ENCODE data around the gene CNBP.
"Not testable (repeated sequence)": the region's sequence is repeated elsewhere in the genome, so short reads cannot be mapped to it uniquely, and the experiment has no call there.

CNBP gene

DNA sequence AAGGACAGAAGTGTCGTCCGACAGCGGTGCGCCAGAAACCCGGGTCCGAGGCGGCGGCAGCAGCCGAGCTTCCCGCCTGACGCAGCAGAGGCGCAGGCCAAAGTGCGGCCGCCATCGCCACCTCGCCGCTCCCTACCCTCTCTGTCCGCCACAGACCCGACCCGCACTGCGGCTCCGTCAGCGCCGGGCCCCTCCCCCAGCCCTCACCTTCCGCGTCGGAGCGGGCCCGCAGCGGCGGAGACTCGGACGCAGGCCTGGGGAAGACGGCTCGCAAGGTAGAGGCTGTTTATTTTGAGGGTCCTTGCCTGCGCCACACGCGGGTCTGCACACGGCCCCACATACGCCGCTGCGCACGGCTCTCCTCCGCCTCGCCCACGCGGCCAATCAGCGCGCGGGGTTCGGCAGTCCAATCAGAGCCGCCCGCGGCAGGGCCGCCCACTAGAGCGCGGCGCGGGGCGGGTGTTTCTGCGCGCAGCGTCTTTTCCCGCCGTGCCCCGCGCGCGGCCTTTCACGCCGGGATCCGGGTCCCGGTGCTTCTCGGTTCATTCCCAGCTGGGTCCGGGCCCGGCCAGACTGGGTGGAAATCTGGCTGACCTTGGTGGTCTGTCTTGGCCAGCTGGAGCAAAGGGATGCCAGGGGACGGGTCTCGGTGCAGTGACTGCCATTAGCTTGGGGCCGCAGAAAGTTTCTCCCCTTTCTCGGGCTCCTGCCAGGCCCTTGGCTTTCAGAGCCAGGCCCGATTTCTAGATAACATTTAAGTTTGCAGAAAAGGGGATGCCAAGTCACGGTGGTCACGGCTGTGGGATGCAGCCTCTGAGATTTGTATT is at the start of gene CNBP:
CNBP (minus strand) TSS at position 328 of the 827 bp plus-strand sequence. CDS start 12,139 bp downstream, outside the sequence.
- peak; percentile 99 for DNase-seq

DNA sequence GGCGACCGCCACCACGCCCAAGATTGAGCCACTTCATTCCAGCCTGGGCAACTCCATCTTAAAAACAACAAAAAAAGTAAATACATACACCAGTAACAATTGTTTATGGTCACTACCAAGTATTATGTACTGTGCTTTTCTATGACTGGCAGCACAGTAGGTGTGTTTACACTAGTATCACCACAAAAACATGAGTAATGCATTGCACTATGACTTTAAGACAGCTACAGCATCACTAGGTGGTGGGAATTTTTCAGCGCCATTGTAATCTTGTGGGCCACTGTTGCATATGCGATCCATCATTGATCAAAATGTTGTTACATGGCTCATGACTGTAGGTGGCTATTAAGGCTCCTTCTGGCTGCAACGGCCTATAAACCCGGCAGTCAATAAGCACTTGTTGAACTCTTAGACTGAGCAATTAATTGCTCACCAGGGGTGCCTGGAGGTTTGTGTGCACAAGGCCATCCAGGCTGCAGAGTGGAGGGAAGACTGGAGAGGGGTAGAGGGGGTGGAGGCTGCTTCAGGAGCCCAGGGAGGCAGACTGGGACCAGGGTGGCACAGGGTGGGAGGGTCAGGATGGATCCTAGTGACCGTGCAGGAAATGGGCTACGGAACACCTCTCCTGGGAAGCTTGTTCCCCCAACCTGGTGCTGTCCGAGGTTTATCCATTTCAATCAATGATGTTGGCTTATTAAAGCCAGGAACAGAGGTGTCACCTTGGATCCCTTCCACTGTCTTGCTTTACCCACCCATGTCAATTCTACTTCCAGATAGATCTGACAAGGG is 47.8 kb upstream of the CNBP start:
- no peak for DNase-seq

GRCh38 chr3:129230311-129231019 is 46.8 kb upstream of the CNBP start:
- no peak for DNase-seq

DNA sequence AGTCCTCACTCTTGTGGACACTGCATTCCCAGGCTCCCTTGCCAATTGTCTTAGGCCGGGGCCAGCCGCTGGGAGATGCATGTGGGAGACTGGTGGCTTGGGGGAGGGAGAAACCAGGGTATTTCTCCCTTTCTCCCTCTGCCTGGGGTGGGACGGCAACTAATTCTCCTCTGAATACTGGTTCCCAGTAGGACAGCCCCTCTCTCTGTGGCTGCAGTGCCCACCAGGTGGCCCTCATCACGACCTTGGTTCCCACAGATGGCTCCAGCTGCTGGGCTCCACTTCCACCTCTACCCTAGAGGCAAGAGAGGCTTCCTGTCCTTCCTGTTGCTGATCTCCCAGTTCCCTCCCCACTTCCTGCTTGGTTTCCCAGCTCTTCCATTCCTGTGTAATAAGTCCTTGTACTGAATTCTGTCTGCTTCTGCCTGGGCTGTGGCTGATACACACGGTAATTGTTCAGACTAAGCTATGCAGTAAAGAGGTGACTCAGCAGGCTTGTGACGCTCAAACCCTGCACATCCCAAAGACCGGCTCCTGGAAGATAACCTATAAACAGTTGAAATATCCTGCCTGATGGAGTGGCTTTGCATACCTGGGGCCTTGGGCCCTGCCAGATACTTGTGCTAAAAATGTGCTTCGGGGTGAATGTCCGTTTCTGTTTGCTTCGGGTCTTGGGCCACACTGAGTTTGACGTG is 45.3 kb upstream of the CNBP start:
- no peak for DNase-seq

- DNase-seq, result no peak
These were observed 42.7 kb upstream of the CNBP start for GRCh38 chr3:129226374-129226773.

DNA sequence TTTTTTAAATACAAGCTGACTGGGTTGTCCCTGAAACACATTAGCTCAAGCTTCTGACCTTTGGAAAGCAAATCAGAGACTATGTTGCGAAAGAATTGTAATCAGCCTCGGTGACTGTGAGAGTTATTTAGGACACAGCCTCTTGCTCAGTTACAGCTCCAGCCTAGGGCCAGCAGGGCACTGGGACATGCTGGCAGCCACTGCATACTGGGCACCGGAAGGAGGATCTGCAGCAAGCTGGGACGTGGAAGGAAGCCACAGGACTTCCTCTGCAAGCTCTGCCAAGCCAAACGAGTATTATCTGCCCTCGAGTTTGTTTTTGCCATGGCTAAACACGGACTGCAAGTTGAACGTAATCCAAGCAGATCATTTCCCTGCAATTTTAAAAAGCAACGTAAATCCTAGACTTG is 41.3 kb upstream of the CNBP start:
- DNase-seq, result no peak

DNA sequence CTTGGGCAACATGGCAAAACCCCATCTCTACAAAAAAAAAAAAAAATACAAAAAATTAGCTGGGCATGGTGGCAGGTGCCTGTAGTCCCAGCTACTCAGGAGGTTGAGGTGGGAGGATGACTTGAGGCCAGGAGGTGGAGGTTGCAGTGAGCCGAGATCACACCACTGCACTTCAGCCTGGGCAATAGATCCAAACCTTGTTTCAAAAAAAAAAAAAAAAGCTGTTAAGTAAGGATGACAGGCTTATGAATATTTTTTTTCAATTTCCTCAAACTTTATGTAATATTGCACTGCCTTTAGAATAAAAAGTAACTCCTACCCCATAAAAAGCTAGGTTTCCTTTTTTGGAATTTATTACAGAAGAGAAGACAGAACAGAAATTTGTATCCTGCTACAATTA is 40.7 kb upstream of the CNBP start:
- DNase-seq, result not testable (repeated sequence)

- no peak for DNase-seq
These were observed 35.0 kb upstream of the CNBP start for GRCh38 chr3:129218742-129219141.

GRCh38 chr3:129213238-129213637 is 29.5 kb upstream of the CNBP start:
- no peak for DNase-seq

DNA sequence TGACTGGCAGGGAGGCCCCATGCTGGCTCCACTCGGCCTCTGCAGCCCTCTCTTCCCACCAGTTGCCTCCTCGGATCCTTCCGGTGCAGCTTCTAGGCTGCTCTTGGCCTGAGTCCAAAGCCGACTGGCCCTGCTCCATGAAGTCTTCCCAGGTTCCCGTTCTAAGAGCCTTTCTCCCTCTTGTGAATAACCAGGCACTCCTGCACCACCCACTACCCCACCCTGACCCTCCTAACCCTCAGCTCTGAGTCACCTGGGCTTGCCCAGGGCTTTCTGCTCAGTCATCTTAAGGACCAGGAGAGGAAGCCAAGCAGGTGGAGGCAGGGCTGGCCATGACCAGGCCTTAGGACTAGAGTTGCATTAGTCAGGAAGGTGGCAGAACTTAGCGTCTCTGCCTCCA is 28.1 kb upstream of the CNBP start:
- DNase-seq, result no peak

GRCh38 chr3:129211345-129211744 is 27.6 kb upstream of the CNBP start:
- DNase-seq, result no peak

GRCh38 chr3:129207479-129207878 is 23.8 kb upstream of the CNBP start:
- DNase-seq, result no peak

DNA sequence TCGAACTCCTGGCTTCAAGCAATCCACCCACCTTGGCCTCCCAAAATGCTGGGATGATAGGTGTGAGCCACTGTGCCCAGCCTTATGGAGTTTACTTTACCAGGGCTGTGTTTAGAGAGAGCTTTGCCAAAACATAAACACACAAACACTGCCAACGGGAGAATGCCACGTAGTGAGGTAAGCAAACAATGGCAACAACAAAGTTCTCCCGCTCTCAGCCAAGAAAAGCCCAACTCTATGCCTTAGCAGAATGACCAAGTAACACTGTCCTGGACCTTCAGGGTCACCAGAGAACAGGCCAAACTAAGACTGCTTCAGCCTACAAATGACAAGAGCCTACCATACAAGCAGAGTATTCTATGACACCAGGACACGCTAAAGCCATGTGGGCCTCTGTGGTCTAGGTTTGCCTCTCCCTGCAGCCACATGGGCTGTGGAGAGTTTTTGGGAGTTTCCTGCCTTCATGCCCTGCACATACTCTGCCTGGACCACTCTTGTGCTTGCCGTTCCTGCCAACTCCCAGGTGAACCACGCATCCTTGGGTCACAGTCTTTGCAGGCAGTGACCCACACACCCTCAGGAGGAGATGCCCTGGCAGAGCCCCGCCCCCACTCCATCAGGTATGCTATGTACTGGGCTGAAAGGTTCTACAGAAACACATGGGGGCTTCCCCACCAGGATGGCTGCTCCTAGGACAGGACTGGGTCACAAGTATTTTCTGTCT is 21.6 kb upstream of the CNBP start:
- no peak for DNase-seq

DNA sequence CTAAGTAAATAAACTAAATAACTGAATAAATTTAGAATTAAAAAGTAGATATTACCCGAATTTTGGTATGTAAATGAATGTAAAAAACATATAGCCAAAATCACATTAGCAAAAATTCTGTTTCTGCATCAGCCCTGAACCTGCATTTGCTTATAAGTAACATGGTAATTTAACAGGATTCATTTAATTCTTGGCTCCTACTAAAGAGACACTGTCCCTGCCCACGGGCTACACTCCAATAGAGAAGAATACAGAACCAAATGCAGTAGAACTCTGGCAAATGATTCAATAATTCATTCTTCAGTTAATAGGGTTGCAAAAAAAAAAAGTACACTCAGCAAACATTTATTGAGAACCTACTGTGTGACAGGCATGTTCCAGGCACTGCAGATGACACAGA is 20.8 kb upstream of the CNBP start:
- DNase-seq, result no peak

- no peak for DNase-seq
These were observed 15.7 kb upstream of the CNBP start for GRCh38 chr3:129199366-129199765.

- no peak for DNase-seq
These were observed 13.6 kb upstream of the CNBP start for GRCh38 chr3:129197321-129197720.

- no peak for DNase-seq
These were observed 12.9 kb upstream of the CNBP start for GRCh38 chr3:129196601-129197000.

DNA sequence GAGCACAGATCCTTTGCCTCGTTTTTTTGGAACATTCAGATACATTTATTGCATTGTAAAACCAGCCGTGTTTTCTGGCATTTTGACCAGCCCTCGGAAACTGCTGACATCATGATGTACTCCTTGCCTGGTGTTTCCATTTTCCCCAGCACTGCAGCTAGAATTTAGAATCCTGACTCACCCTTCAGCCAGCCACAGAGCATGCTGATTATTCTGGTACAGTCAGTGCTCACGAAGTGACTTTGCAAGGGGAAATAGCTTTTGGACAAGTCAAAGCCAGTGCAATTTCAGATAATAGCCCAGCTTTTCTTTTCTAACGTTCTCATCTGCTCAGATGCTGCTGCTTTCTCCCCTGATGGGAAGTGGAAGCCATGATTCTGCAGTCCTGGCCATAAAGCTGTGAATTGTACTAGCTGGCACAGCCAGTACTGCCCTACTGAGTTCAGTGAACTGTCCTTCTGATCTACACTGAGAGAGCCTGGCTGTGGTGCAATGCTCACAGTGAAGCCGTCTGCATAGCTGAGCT is 12.1 kb upstream of the CNBP start:
- DNase-seq, result no peak

DNA sequence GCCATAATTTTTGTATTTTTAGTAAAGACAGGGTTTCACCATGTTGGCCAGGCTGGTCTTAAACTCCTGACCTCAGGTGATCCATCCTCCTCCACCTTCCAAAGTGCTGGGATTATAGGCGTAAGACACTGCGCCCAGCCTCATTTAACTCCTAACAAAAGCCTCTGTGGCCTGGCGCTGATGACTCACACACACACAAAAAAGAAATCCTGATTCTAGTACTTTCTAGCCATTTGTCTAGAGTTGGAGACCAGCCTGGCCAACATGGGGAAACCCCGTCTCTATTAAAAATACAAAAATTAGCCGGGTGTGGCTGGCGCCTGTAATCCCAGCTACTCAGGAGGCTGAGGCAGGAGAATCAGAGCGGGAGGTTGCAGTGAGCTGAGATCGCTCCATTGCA is 6.1 kb upstream of the CNBP start:
- not testable (repeated sequence) for DNase-seq

DNA sequence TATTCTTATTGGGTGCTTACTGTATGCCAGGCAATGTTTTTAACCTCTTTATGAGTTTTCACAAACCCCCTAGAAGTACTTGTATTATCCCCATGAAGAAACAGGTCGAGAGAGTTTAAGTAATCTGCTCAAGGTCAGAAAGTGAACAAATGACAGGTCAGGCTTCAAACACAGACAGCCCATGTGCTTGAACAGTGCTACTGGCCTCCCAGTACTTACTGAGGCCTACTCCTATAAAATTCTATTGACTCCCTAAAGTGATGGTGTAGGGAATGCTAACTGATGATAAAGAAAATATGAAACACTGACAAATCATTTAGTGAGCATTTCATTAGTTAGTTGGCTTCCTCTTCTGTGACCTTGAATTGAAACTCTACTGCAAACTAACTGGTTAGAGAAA is 4.2 kb upstream of the CNBP start:
- DNase-seq, result no peak

DNA sequence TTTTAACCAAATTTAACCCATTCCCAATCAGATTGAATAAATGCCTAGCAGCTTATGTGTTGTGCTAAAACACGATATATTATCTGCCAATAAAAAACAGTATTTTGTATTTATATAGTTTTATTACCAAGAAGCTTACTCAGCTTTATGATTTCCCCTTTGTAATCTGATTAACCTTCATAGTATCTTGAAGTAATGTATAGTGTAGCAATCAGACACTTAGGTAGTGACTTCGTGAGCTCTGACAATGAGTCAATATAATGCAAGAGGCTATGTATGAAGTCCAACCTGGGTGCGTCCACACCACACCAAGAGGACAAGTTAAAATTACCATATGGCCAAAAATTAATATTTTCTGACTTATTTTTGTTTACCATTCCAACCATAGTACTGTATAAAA is 2.1 kb upstream of the CNBP start:
- DNase-seq, result no peak
